OCI-LY7 (cell line): Measurements from ENCODE around the gene ISM1. TPM values are rescaled to one million over a fixed set of nuclear protein-coding genes. Genes with fewer than 3 reads are reported as not detected.

Experiments
- BruUV-seq: library from RNA; stranded (reverse); fragments of 400-500 nt; replicated peaks from 2 replicates; lab custom pipeline; 2021; lab: Mats Ljungman, UMichigan
- CTCF ChIA-PET: fragments of 300-600 bp; sonication (Branson Sonifier 250); formaldehyde crosslinking; loops from one replicate; lab custom pipeline; 2022; ENCODE audit warnings: antibody characterized with exemption; ENCODE audit not compliant: unreplicated experiment; lab: Charles Lee
- POLR2A ChIA-PET: fragments of 300-600 bp; sonication (Branson Sonifier 250); formaldehyde crosslinking; loops from one replicate; lab custom pipeline; 2022; ENCODE audit warnings: antibody characterized with exemption; lab: Charles Lee
- DNase-seq: peaks from one replicate; pipeline ENCODE4 v3.0.0-alpha.2; 2015; ENCODE audit warnings: low spot score
- H2AFZ ChIP-seq: fragments of 200-600 bp; sonication (generic), shearing (Covaris generic); 2 replicates; pipeline ENCODE4 v1.6.1; 2014; ENCODE audit warnings: mild to moderate bottlenecking, antibody characterized with exemption, low read length, moderate library complexity
- H3K27ac ChIP-seq: fragments of 200-600 bp; sonication (generic); 2 replicates; pipeline ENCODE4 v1.5.1; 2014; ENCODE audit warnings: mixed run types, low read depth, mild to moderate bottlenecking, moderate library complexity, low read length, inconsistent platforms; ENCODE audit not compliant: poor library complexity, severe bottlenecking
- H3K36me3 ChIP-seq: fragments of 200-600 bp; sonication (generic); 2 replicates; pipeline ENCODE4 v1.6.1; 2014; ENCODE audit warnings: mild to moderate bottlenecking, antibody characterized with exemption, low read length, moderate library complexity, mixed read lengths; ENCODE audit not compliant: insufficient read depth
- H3K4me1 ChIP-seq: fragments of 200-600 bp; sonication (generic); 2 replicates; pipeline ENCODE4 v1.5.1; 2014; ENCODE audit warnings: mild to moderate bottlenecking, low read length; ENCODE audit not compliant: insufficient read depth, poor library complexity, severe bottlenecking
- H3K4me2 ChIP-seq: fragments of 200-600 bp; sonication (generic); 2 replicates; pipeline ENCODE4 v1.6.1; 2014; ENCODE audit warnings: mild to moderate bottlenecking, low read length
- H3K4me3 ChIP-seq: fragments of 200-600 bp; sonication (generic); 2 replicates; pipeline ENCODE4 v1.5.1; 2014; ENCODE audit warnings: mild to moderate bottlenecking, low read depth, low read length; ENCODE audit not compliant: poor library complexity, severe bottlenecking
- H3K79me2 ChIP-seq: fragments of 200-600 bp; sonication (generic); 2 replicates; pipeline ENCODE4 v1.6.1; 2016; ENCODE audit warnings: low read depth, mild to moderate bottlenecking, low read length, moderate library complexity, mixed read lengths; ENCODE audit not compliant: insufficient read depth
- H3K9me2 ChIP-seq: fragments of 200-600 bp; sonication (generic); 2 replicates; pipeline ENCODE4 v1.6.1; 2016; ENCODE audit warnings: mild to moderate bottlenecking, low read length, mixed read lengths; ENCODE audit not compliant: insufficient read depth
- H3K9me3 ChIP-seq: fragments of 200-600 bp; sonication (generic); 2 replicates; pipeline ENCODE4 v1.6.1; 2014; ENCODE audit warnings: mild to moderate bottlenecking, mixed run types, low read length, mixed read lengths
- H4K20me1 ChIP-seq: fragments of 200-600 bp; sonication (generic); 2 replicates; pipeline ENCODE4 v1.6.1; 2014; ENCODE audit warnings: mild to moderate bottlenecking, antibody characterized with exemption, low read length, moderate library complexity, mixed read lengths; ENCODE audit not compliant: insufficient read depth
- EZH2phosphoT487 ChIP-seq: fragments of 200-600 bp; sonication (generic); IDR thresholded peaks from 2 replicates; pipeline ENCODE4 v1.6.1; 2018; ENCODE audit warnings: low read depth, borderline replicate concordance, mild to moderate bottlenecking, mixed run types, antibody characterized with exemption, low read length, moderate library complexity, mixed read lengths
- intact Hi-C: fragments of 100-400 bp; cut with micrococcal nuclease; formaldehyde crosslinking; loops from one replicate; pipeline ENCODE4 v1.10.0; 2022; ENCODE audit not compliant: unreplicated experiment
- total RNA-seq, 2 experiments: library from RNA; depleted of rRNA in 1 of 2; stranded (reverse); fragments of >200 nt in 1 of 2; shearing (Covaris generic) in 1 of 2; gene quantifications; 2 replicates each; pipeline ENCODE4 v1.2.3, GENCODE V29; 2014 to 2022
- TF ChIP-seq, protein P1 (sequence below): fragments of 200-600 bp; sonication (generic); conservative IDR thresholded peaks from 2 replicates; pipeline ENCODE4 v1.5.1; 2014; ENCODE audit warnings: mild to moderate bottlenecking, antibody characterized with exemption, low read length, moderate library complexity, mixed read lengths

ISM1 gene
- total RNA-seq, 2 experiments from 2014 or later, result not detected

- H3K79me2 ChIP-seq, result no peaks in the 10 kb centered on the region
- H3K4me2 ChIP-seq, result no peak overlapping the region
- TF ChIP-seq EZH2phosphoT487, result no peak
- TF ChIP-seq, protein P1, sequence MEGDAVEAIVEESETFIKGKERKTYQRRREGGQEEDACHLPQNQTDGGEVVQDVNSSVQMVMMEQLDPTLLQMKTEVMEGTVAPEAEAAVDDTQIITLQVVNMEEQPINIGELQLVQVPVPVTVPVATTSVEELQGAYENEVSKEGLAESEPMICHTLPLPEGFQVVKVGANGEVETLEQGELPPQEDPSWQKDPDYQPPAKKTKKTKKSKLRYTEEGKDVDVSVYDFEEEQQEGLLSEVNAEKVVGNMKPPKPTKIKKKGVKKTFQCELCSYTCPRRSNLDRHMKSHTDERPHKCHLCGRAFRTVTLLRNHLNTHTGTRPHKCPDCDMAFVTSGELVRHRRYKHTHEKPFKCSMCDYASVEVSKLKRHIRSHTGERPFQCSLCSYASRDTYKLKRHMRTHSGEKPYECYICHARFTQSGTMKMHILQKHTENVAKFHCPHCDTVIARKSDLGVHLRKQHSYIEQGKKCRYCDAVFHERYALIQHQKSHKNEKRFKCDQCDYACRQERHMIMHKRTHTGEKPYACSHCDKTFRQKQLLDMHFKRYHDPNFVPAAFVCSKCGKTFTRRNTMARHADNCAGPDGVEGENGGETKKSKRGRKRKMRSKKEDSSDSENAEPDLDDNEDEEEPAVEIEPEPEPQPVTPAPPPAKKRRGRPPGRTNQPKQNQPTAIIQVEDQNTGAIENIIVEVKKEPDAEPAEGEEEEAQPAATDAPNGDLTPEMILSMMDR, result no peak
- ChIA-PET POLR2A (interaction anchor here (0.5 kb wide), 1 partner anchor 589 kb away, joined by 5 read pairs; no protein-coding TSS in a partner anchor), CTCF (no interaction called here)
- no peaks in the 10 kb centered on the region for H4K20me1 ChIP-seq
- H3K9me2 ChIP-seq, result no peaks in the 10 kb centered on the region
- H3K9me3 ChIP-seq, result no peaks in the 10 kb centered on the region
- intact Hi-C loops, result no loop called here
- no peak overlapping the region for H3K27ac ChIP-seq
- no TSS peak for BruUV-seq
- no peak for DNase-seq
- no peak overlapping the region for H2AFZ ChIP-seq
- H3K4me3 ChIP-seq, result no peak overlapping the region
- H3K36me3 ChIP-seq, result no peaks in the 10 kb centered on the region
- no peaks in the 10 kb centered on the region for H3K4me1 ChIP-seq
Measured at GRCh38 chr20:13256606-13257005, 35.5 kb downstream of the ISM1 start.

DNA sequence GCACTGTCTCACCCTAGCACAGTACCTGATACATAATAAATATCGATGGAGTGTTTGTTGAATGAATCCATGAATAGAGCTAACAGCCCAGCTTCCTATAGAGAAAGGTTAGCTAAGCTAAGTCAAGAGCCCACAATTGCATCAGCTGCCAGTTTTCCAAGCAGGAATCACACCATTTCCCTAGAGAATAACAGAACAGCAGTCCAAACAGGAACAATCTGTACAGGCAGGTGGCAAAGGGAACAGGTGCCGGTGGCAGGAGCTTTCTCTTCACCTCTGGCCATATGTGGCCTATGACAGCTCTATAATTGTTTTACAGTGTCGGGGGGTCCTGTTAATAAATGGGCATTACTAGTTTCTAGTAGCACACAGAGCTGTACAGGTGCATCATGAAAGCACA is 38.8 kb downstream of the ISM1 start:
- no peak for DNase-seq
- no peaks in the 10 kb centered on the region for H3K9me2 ChIP-seq
- ChIA-PET CTCF (no interaction called here), POLR2A (interaction anchor here (0.5 to 0.7 kb wide), 2 partner anchors 9 to 1583 kb away, joined by 3 to 4 read pairs; no protein-coding TSS in a partner anchor)
- H4K20me1 ChIP-seq, result no peaks in the 10 kb centered on the region
- no peak overlapping the region for H3K4me2 ChIP-seq
- intact Hi-C loops, result no loop called here
- no peaks in the 10 kb centered on the region for H3K36me3 ChIP-seq
- H3K27ac ChIP-seq, result no peak overlapping the region
- no peaks in the 10 kb centered on the region for H3K9me3 ChIP-seq
- H3K4me1 ChIP-seq, result no peaks in the 10 kb centered on the region
- H3K79me2 ChIP-seq, result no peaks in the 10 kb centered on the region
- H3K4me3 ChIP-seq, result no peak overlapping the region
- BruUV-seq, result no TSS peak
- H2AFZ ChIP-seq, result no peak overlapping the region
- TF ChIP-seq, protein P1, result no peak
- no peak for TF ChIP-seq EZH2phosphoT487

GRCh38 chr20:13260650-13261279 is 39.7 kb downstream of the ISM1 start:
- H3K9me3 ChIP-seq, result no peaks in the 10 kb centered on the region
- intact Hi-C loops, result no loop called here
- CTCF ChIA-PET, result no interaction called here

More at GRCh38 chr20:13260650-13261279, 39.7 kb downstream of the ISM1 start:
- Histone ChIP-seq H3K4me1 (no peaks in the 10 kb centered on the region), H3K79me2 (no peaks in the 10 kb centered on the region), H2AFZ (no peak overlapping the region), H3K4me2 (no peak overlapping the region), H4K20me1 (no peaks in the 10 kb centered on the region), H3K9me2 (no peaks in the 10 kb centered on the region), H3K4me3 (no peak overlapping the region), H3K27ac (no peak overlapping the region), H3K36me3 (no peaks in the 10 kb centered on the region)
- no peak for DNase-seq
- TF ChIP-seq, protein P1, result no peak
- no peak for TF ChIP-seq EZH2phosphoT487
- BruUV-seq, result no TSS peak
- POLR2A ChIA-PET, result interaction anchor here (0.5 to 0.6 kb wide), 2 partner anchors 16 to 132 kb away, joined by 3 read pairs; no protein-coding TSS in a partner anchor
